GM21423 (cell line): ENCODE measurements around the gene LAMTOR5.

Experiments used
- ATAC-seq: cut with Tn5 transposase; IDR thresholded peaks from one replicate; pipeline ENCODE4 v1.9.1; 2021; ENCODE audit warnings: mild to moderate bottlenecking, moderate library complexity; ENCODE audit not compliant: unreplicated experiment

Gene LAMTOR5

DNA sequence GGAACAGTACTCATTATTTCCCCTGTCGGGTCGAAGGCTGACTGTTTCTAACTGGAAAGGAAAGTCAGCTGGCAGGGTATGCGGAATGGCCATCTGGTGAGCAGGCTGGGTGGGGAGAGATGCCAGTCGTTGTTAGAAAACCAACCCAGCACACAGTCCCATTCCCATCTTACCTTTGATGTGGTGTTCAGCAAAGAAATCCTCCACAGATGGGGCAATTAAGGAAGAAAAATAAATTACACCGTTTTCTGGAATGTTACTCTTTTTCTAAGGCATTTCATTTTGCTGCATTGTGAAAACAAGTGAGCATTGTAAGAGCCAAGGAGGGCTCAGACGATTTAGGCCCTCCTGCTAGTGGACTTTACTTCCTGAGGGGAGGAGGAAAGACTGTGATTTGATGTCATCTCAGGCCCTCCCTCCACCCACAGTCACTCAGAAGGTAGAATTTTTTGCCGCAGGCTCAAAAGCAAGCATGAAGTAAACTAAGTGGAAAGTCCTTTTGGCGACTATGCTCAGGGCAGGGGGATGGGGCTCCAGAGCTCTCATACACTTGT, 16.7 kb downstream of the LAMTOR5 start, which contains the start of gene SLC16A4:
TSS of gene SLC16A4 (minus strand) at position 335 of the 554 bp plus-strand sequence. CDS start 1,703 bp downstream, outside the sequence.
- no peak for ATAC-seq

DNA sequence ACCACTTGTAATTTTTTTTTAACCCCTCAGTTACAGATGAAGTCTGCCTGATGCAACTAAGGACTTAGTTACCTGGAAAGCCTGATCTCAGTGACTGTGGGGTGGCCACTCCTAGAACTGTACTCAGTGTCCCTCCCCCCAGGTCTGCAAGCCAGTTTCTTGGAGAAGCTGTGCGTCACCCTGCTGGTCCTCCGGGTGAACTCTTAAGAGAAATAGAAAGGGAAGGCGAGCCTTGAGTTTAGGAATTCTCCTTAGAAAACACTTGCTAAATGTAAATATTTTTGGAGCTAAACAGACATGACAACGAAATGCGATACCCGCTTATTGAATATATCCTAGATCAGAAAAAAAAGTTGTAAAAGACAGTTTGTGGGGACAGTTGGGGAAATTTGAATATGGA, 17.4 kb downstream of the LAMTOR5 start:
- no peak for ATAC-seq

DNA sequence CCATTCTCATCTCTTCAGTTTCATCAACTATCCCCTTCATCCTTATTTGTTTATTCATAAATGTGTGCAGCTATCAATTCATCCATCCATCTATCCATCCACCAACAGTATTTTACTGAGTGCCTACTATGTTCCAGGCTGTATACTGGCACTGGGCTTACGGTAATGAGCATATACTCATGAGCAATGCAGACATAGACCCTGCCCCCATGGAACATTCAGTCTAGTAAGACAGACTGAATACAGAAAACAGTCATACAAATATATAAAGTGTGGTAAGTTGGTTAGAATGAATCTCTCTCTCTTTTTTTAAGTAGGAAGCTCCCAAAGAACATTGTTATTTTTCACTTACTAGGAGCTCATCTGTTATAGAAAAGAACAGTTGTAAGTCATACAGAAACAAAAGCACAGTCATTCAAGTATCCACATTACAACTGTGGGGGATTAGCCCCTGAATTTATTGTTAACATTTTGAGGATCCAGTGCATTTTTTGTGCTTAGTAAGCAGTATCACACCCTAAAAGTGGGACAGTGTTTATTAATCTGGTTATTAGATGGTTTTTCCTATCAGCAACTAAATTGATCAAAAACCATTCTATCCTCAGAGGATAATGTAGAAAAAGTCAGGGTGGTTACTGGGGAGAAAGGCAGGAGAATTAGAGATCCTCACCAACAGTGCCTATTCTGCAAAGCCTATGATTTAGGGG, 20.3 kb downstream of the LAMTOR5 start:
- ATAC-seq: no peak

DNA sequence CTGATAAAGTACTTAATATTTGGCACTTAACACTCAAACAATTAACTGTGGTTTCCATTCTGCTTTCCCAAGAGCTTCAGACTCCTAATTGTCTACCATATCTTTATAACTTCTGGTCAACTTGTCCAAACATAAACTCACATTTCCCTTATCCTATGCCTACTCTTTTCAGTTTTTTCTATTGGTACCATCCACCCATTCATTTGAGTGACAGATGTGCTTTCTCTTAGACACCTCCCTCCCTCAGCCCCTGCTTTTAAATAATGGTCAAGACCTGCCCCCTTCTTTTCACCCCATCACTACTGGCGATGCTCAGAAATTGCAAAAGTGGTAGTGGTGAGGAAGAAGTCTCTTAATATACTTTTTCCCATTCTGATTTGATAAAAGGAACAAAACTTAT, 22.1 kb downstream of the LAMTOR5 start:
- no peak for ATAC-seq

DNA sequence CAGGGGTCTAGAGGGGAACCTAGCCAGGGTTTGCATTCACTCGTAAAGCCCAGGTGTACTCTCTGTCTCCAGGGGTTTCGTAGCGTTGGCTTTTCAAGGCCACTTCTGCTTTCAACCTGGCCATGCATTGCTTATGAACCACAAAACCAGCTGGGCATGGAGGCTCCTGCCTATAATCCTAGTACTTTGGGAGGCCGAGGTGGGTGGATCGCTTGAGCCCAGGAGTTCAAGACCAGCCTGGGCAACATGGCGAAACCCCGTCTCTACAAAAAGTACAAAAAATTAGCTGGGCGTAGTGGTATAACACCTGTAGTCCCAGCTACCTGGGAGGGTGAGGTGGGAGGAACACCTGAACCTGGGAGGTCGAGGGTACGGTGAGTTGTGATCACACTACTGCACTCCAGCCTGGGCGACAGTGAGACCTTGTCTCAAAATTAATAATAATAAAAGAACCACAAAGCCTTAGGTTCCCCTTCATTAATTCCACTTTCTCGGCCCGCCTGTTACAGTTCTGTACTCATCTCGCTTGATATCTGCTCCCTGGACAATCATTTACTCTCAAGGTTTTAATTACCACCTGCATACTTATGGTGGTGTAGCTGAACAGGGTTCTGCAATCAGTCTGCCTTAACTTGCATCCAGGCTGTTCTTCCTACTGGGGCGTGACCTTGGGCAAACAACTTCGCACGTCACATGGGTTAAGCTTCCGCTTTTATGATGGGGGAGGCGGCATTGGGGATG, 22.7 kb downstream of the LAMTOR5 start:
- peak; percentile 73 for ATAC-seq

DNA sequence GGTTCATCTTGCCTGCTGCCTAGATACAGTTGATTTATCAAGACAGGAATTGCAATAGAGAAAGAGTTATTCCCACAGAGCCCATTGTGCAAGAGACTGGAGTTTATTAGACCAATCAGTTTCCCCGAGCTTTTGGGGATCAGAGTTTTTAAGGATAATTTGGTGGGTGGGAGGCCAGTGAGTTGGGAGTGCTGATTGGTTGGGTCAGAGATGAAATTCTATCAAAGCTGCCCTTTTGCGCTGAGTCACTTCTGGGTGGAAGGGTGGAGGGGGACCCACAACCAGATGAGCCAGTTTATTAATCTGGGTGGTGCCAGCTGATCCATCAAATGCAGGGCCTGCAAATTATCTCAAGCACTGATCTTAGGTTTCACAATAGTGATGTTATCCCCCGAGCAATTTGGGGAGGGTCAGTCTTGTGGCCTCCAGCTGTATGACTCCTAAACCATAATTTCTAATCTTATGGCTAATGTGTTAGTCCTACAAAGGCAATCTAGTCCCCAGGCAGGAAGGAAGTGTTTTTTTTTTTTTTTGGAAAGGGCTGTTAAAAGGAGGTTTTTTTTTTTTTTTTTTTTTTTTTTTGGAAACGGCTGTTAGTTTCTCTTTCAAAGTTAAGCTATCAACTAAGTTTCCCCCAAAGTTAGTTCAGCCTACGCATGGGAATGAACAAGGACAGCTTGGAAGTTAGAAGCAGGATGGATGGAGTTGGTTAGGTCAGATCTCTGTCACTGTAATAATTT, 24.1 kb downstream of the LAMTOR5 start:
- ATAC-seq: no peak

DNA sequence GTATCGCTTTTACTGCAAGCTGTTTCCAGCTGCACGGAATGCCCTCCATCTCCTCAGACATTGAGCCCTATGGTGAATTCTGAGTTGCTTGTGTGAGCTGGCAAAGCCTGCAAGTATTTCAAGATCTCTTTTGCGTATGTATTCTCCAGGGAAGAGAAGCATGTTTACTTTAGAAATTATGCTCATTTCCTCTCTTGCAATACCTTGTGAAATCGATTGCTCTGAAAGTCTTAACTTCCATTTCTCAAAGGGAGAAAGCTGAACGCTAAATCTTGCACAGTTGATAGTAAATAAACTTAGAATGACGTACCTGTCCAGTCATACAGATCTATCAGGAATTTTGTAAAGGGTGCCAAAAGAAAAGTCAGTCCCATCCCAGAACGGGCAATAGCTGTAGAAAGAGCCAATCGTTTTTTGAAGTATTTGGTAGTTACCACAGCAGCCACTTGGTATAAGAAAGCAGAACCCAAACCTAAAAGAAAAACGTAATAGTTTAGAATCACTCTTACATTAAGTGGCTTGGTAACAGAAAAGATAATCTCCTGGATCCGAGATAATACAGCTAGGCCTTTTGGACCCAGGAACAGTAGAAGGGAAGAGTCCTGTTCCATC, 26.7 kb downstream of the LAMTOR5 start:
- ATAC-seq: no peak

DNA sequence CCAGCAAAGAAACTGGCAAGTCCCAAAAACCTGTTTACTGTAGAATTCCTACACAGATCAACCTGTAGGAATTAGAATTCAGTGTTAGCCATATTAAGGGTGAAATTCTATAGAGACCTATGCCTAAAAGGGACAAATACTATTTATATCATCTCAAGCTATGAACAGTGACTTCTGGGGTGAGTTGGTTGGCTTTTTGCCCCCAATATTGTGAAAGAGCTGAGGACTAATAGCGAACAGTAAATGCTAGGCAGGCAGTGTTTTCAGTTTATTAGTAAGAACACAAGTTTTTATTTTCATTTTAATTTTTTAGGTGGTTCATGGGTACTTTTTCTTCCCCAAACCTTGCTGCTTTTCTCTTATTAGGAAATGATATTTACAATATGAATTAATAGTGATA, 32.0 kb downstream of the LAMTOR5 start:
- no peak for ATAC-seq

DNA sequence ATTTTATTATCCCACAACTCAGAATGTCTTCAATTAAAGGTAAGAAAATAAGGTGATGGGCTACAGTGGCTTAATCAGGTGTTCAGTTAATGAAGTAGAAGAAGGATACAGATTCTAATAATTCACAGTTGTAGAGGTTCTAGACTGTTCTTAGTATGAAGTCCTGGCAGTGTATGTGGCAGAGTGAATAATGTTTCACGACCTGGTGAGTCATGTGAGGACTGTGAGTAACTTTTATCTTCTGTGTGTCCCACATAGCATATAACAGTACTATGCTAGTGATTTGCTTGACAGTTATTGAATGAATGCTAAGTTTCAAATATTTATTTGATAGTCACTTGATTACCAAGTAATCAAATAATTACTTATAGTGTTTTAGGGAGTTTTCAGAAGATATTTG, 36.7 kb downstream of the LAMTOR5 start:
- ATAC-seq: no peak

DNA sequence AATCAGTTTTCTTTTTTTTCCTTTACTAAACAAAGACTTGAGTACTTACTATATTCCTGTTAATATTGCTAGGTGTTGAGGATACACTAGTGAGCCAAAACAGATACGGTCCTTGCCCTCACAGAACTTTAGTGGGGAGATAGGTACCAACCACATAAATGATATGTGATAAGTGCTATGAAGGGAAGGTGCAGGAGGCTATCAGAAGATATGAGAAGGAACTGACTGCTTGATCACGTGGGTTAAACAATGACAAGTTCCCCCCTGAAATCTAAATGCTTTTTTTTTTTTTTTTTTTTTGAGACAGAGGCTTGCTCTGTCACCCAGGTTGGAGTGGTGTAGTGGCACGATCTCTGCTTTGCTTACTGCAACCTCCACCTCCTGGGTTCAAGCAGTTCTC, 43.3 kb downstream of the LAMTOR5 start:
- ATAC-seq: no peak

DNA sequence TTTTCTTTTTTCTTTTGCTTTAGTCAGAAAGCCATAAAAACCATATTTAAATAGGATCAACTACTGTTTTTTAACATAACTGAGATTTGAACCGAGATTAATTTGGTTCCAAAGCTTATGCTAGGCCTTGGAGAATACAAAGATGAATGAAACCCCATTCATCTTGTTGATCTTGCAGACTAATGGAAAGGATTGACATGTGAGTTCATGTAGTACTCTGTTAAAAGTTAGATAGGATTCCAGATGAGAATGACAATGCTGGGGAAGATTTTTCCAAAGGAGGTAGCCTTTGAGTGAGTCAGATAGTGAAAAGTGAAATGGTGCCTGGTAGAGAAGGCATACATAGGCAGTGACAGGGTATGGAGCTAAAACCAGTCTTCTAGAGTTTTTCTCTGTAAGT, 45.6 kb downstream of the LAMTOR5 start:
- ATAC-seq: no peak

DNA sequence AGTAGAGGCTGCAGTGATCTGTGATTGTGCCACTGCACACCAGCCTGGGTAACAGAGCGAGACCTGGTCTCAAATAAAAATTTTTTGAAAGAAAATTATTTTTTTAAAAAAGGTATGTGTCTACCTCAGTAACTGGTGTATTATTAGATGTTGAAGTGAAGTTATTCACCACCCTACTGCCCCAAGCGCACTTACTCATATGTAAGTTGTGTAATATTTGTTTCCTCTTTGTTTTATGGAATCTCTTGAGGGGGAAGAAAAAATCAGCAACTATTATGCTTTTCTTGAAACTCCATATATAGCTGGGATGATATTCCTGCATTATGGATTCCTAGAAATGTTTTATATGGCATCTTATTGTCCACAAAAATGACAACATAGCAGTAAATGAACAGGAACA, 47.1 kb downstream of the LAMTOR5 start:
- no peak for ATAC-seq

DNA sequence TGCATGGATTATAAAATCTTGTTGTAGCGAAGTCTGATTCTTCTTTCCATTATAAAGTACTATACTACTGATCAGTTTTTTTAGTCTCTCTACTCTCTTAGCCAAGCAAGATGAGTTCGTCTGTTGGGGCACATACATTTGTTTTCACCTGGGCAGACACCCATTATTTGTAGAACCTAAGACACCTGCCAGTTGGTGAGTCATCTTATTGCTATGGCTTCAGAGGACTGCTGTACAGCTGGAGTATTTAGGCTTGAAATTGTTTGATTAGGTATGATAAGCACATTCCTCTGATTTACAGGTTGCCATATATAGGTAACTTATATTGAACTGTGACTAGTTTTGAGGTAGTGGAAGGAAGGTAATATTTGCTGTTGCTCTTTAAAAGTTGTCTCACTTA, 51.1 kb downstream of the LAMTOR5 start:
- ATAC-seq: no peak

DNA sequence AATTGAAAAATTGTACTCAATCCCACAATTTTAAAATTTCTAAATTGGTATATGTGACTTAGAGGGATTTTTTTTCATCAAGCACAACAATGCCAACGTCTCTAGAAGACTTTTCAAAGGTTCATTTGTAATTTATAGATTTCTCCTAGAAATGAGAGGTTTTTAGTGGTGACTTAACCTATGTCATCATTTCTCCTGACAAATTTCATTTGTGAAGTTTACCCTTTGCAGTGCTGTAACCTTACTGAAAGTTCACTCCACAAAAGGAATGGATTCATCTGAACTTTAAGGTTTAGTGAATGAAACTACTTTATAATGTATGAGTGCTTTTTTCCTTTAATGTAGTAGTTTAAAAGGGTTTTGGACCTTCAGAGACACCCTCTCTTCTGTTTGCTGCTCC, 52.2 kb downstream of the LAMTOR5 start:
- ATAC-seq: no peak
